ENCODE measurements around the gene PHLDB1. TPM values are rescaled to one million over a fixed set of nuclear protein-coding genes. Genes with fewer than 3 reads are reported as not detected.

PHLDB1 gene
- total and polyA plus RNA-seq, 7 experiments from 2014 or later = 0.39 to 4.9 (median 2.0) TPM

GRCh38 chr11:118705111-118705741, 97.8 kb downstream of the PHLDB1 start:
- peak; percentile 79 for ATAC-seq
- Histone ChIP-seq H3K9me3 (ENCODE audit: control insufficient read depth in 2 of 3, low read length in 3 of 3) (no peaks in the 10 kb centered on the region), H3K27ac (ENCODE audit: low read depth, low read length) (peak overlapping the region; percentile 62), H3K4me3 (ENCODE audit: low read length) (no peak overlapping the region), H3K4me1 (ENCODE audit: control insufficient read depth in 2 of 2, insufficient read depth in 2 of 2, low read length in 2 of 2) (peaks cover 28 to 41% of the 10 kb centered on the region in 2 donors), H3K36me3 (ENCODE audit: control insufficient read depth in 2 of 3, insufficient read depth in 3 of 3, low read length in 3 of 3) (no peaks in the 10 kb centered on the region), H3K27me3 (ENCODE audit: control insufficient read depth in 2 of 2, insufficient read depth in 2 of 2, low read length in 2 of 2) (no peaks in the 10 kb centered on the region)
- Mint-ChIP-seq H3K4me3 (peak overlapping the region; percentile 67 to 84 (median 76)), H3K27me3 (peaks cover 0 to 8% (median 0%) of the 10 kb centered on the region in 5 donors), H3K36me3 (peaks cover 0 to 3% (median 3%) of the 10 kb centered on the region in 5 donors), H3K9me3 (peaks cover 0 to 5% (median 3%) of the 10 kb centered on the region in 11 donors), H3K27ac (peak overlapping the region; percentile 49 to 99 (median 95)), H3K4me1 (peaks cover 20 to 63% (median 47%) of the 10 kb centered on the region in 7 donors)
- POLR2A ChIA-PET = interaction anchor here (0.8 to 9.5 kb wide), 20 partner anchors 11 to 270 kb away, joined by 3 to 100 read pairs (median 4); partner anchors contain the start of genes BCL9L and DDX6
- CTCF ChIA-PET = interaction anchor here (0.6 to 2.4 kb wide), 9 partner anchors 9 to 252 kb away, joined by 3 to 30 read pairs (median 4); no protein-coding TSS in a partner anchor
- DNase-seq = peak in 7 of 9 donors; percentile 50 to 72 (median 63)
- intact Hi-C loops (cut with micrococcal nuclease) = loop anchor here in 1 of 2 donors (2.0 kb wide), 1 partner anchor 14 kb away; no protein-coding TSS in a partner anchor

GRCh38 chr11:118705791-118706545, 98.6 kb downstream of the PHLDB1 start:
- ChIA-PET CTCF (interaction anchor here (0.6 to 2.4 kb wide), 9 partner anchors 9 to 186 kb away, joined by 3 to 30 read pairs (median 4); no protein-coding TSS in a partner anchor), POLR2A (interaction anchor here (0.8 to 9.5 kb wide), 15 partner anchors 14 to 234 kb away, joined by 3 to 100 read pairs (median 4); partner anchors contain the start of genes BCL9L and DDX6)
- Histone ChIP-seq H3K4me1 (ENCODE audit: control insufficient read depth in 2 of 2, insufficient read depth in 2 of 2, low read length in 2 of 2) (peaks cover 21 to 39% of the 10 kb centered on the region in 2 donors), H3K27ac (ENCODE audit: low read depth, low read length) (peak overlapping the region; percentile 62), H3K9me3 (ENCODE audit: control insufficient read depth in 2 of 3, low read length in 3 of 3) (no peaks in the 10 kb centered on the region), H3K36me3 (ENCODE audit: control insufficient read depth in 2 of 3, insufficient read depth in 3 of 3, low read length in 3 of 3) (no peaks in the 10 kb centered on the region), H3K4me3 (ENCODE audit: low read length) (no peak overlapping the region), H3K27me3 (ENCODE audit: control insufficient read depth in 2 of 2, insufficient read depth in 2 of 2, low read length in 2 of 2) (no peaks in the 10 kb centered on the region)
- H3K4me1 Mint-ChIP-seq = peaks cover 19 to 59% (median 43%) of the 10 kb centered on the region in 7 donors
- peaks cover 0 to 3% (median 0%) of the 10 kb centered on the region in 11 donors for H3K9me3 Mint-ChIP-seq
- H3K27me3 Mint-ChIP-seq = peaks cover 0 to 12% (median 0%) of the 10 kb centered on the region in 5 donors
- intact Hi-C loops (cut with micrococcal nuclease) = loop anchor here in 1 of 2 donors (2.0 kb wide), 1 partner anchor 15 kb away; no protein-coding TSS in a partner anchor
- no peak for DNase-seq
- no peaks in the 10 kb centered on the region for H3K36me3 Mint-ChIP-seq
- ATAC-seq = no peak
- peak overlapping the region in 9 of 10 donors; percentile 55 to 84 (median 76) for H3K4me3 Mint-ChIP-seq
- peak overlapping the region; percentile 15 to 99 (median 95) for H3K27ac Mint-ChIP-seq

DNA sequence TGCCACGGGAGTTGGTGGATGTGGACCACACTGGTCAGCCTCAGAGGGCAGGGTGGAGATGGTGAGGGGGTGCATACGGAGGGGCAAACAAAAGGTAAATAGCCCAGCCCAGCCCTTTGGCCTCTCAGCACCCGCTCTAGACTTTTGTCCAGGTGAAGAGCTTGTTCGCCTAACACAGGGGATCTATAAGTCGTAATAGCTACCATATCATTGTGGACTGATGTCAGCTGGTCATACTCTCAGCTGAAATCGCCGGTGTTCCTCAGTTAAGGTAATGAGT, 99.1 kb downstream of the PHLDB1 start:
- POLR2A ChIA-PET = interaction anchor here (2.0 to 9.5 kb wide), 4 partner anchors 14 to 207 kb away, joined by 10 to 100 read pairs (median 20); partner anchors contain the start of gene DDX6
- intact Hi-C loops (cut with micrococcal nuclease) = no loop called here
- CTCF ChIA-PET = interaction anchor here (2.4 kb wide), 1 partner anchor 16 kb away, joined by 30 read pairs; no protein-coding TSS in a partner anchor

More for the DNA sequence above, 99.1 kb downstream of the PHLDB1 start:
- H3K27me3 Mint-ChIP-seq = peaks cover 0 to 13% (median 0%) of the 10 kb centered on the region in 5 donors
- Histone ChIP-seq H3K27ac (ENCODE audit: low read depth, low read length) (no peak overlapping the region), H3K36me3 (ENCODE audit: control insufficient read depth in 2 of 3, insufficient read depth in 3 of 3, low read length in 3 of 3) (no peaks in the 10 kb centered on the region), H3K27me3 (ENCODE audit: control insufficient read depth in 2 of 2, insufficient read depth in 2 of 2, low read length in 2 of 2) (no peaks in the 10 kb centered on the region), H3K4me1 (ENCODE audit: control insufficient read depth in 2 of 2, insufficient read depth in 2 of 2, low read length in 2 of 2) (peaks cover 21 to 39% of the 10 kb centered on the region in 2 donors), H3K9me3 (ENCODE audit: control insufficient read depth in 2 of 3, low read length in 3 of 3) (no peaks in the 10 kb centered on the region), H3K4me3 (ENCODE audit: low read length) (no peak overlapping the region)
- ATAC-seq (no peak), DNase-seq (no peak)
- H3K9me3 Mint-ChIP-seq = peaks cover 0 to 3% (median 0%) of the 10 kb centered on the region in 11 donors
- peak overlapping the region in 4 of 9 donors; percentile 38 to 99 (median 88) for H3K27ac Mint-ChIP-seq
- peak overlapping the region in 3 of 10 donors; percentile 75 to 80 (median 78) for H3K4me3 Mint-ChIP-seq
- H3K4me1 Mint-ChIP-seq = peaks cover 19 to 58% (median 43%) of the 10 kb centered on the region in 7 donors
- H3K36me3 Mint-ChIP-seq = no peaks in the 10 kb centered on the region

Small RNA genes within 50 kb of the gene (microRNA-seq; reads per million reads assigned to microRNA genes)
- gene MIR6716 (ENCODE audit: borderline microRNAs expressed) = not detected

Other genes starting within 250 kb of the PHLDB1 start
- gene UBE4A, start 248.0 kb upstream of the PHLDB1 start, total RNA-seq = 10 to 100 TPM; 38.4 to 54.5 (median 46.9) TPM
- 10 to 100 TPM; 20.3 to 31.7 TPM for gene UBE4A, start 248.0 kb upstream of the PHLDB1 start, polyA plus RNA-seq
- gene ATP5MG, start 206.0 kb upstream of the PHLDB1 start, total RNA-seq = 100 to 1,000 TPM; 140 to 241 (median 154) TPM
- gene ATP5MG, start 206.0 kb upstream of the PHLDB1 start, polyA plus RNA-seq = 100 to 1,000 TPM; 525 to 842 TPM
- 100 to 1,000 TPM; 140 to 192 (median 161) TPM for gene KMT2A, start 171.1 kb upstream of the PHLDB1 start, total RNA-seq
- gene KMT2A, start 171.1 kb upstream of the PHLDB1 start, polyA plus RNA-seq = 10 to 100 TPM; 19.6 to 32.9 TPM
- 1 to 10 TPM in 3 of 5 experiments, under 1 TPM in 2; 0.34 to 2.7 (median 1.1) TPM for gene TTC36, start 80.1 kb upstream of the PHLDB1 start, total RNA-seq
- gene TTC36, start 80.1 kb upstream of the PHLDB1 start, polyA plus RNA-seq = 1 to 10 TPM in 1 of 2 donors, under 1 TPM in 1; 0.29 to 1.2 TPM
- 10 to 100 TPM; 12.1 to 32.8 (median 27.6) TPM for gene TMEM25, start 76.4 kb upstream of the PHLDB1 start, total RNA-seq
- 10 to 100 TPM; 24.0 to 30.9 TPM for gene TMEM25, start 76.4 kb upstream of the PHLDB1 start, polyA plus RNA-seq
- 10 to 100 TPM in 3 of 5 experiments, 1 to 10 TPM in 2; 5.4 to 16.6 (median 10.4) TPM for gene IFT46, start 41.7 kb upstream of the PHLDB1 start, total RNA-seq
- gene IFT46, start 41.7 kb upstream of the PHLDB1 start, polyA plus RNA-seq = 1 to 10 TPM; 6.7 to 7.0 TPM
- 100 to 1,000 TPM in 3 of 5 experiments, 10 to 100 TPM in 2; 71.2 to 134 (median 115) TPM for gene ARCN1, start 35.2 kb upstream of the PHLDB1 start, total RNA-seq
- gene ARCN1, start 35.2 kb upstream of the PHLDB1 start, polyA plus RNA-seq = 100 to 1,000 TPM; 139 to 170 TPM
- not detected for gene TREH, start 72.0 kb downstream of the PHLDB1 start, total RNA-seq
- gene TREH, start 72.0 kb downstream of the PHLDB1 start, polyA plus RNA-seq = not detected
- gene DDX6, start 183.5 kb downstream of the PHLDB1 start, total RNA-seq = 100 to 1,000 TPM; 154 to 346 (median 272) TPM
- 100 to 1,000 TPM; 118 to 142 TPM for gene DDX6, start 183.5 kb downstream of the PHLDB1 start, polyA plus RNA-seq

Measured in naive thymus-derived CD4-positive, alpha-beta T cell (primary cell).